Fibroblast of mammary gland (primary cell): ENCODE results near the gene PEX3.

Experiments
- DNase-seq: peaks from one replicate; pipeline ENCODE4 v3.0.0-alpha.2; 2010; ENCODE audit warnings: low read depth
- H3K4me3 ChIP-seq: 2 replicates; pipeline ENCODE4 v1.5.1; 2011; ENCODE audit warnings: low read depth, mild to moderate bottlenecking, low read length, moderate library complexity; ENCODE audit not compliant: control insufficient read depth
- TF ChIP-seq, protein P1 (sequence below): conservative IDR thresholded peaks from 2 replicates; pipeline ENCODE4 v1.5.1; 2011; ENCODE audit warnings: low read depth, low read length, inconsistent platforms; ENCODE audit not compliant: control insufficient read depth, insufficient read depth

The PEX3 gene, protein sequence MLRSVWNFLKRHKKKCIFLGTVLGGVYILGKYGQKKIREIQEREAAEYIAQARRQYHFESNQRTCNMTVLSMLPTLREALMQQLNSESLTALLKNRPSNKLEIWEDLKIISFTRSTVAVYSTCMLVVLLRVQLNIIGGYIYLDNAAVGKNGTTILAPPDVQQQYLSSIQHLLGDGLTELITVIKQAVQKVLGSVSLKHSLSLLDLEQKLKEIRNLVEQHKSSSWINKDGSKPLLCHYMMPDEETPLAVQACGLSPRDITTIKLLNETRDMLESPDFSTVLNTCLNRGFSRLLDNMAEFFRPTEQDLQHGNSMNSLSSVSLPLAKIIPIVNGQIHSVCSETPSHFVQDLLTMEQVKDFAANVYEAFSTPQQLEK

GRCh38 chr6:143450453-143451371, at the start of gene PEX3, which contains the start of gene ADAT2:
Gene PEX3 (plus strand): TSS chr6:143450805. CDS start chr6:143451043, 238 bp downstream.
Gene ADAT2 (minus strand): TSS chr6:143450695. CDS start chr6:143450658, 37 bp downstream.
- DNase-seq = peak; percentile 91
- TF ChIP-seq, protein P1, sequence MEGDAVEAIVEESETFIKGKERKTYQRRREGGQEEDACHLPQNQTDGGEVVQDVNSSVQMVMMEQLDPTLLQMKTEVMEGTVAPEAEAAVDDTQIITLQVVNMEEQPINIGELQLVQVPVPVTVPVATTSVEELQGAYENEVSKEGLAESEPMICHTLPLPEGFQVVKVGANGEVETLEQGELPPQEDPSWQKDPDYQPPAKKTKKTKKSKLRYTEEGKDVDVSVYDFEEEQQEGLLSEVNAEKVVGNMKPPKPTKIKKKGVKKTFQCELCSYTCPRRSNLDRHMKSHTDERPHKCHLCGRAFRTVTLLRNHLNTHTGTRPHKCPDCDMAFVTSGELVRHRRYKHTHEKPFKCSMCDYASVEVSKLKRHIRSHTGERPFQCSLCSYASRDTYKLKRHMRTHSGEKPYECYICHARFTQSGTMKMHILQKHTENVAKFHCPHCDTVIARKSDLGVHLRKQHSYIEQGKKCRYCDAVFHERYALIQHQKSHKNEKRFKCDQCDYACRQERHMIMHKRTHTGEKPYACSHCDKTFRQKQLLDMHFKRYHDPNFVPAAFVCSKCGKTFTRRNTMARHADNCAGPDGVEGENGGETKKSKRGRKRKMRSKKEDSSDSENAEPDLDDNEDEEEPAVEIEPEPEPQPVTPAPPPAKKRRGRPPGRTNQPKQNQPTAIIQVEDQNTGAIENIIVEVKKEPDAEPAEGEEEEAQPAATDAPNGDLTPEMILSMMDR = no peak
- peak within 1 kb of the TSS; percentile 91 for H3K4me3 ChIP-seq

DNA sequence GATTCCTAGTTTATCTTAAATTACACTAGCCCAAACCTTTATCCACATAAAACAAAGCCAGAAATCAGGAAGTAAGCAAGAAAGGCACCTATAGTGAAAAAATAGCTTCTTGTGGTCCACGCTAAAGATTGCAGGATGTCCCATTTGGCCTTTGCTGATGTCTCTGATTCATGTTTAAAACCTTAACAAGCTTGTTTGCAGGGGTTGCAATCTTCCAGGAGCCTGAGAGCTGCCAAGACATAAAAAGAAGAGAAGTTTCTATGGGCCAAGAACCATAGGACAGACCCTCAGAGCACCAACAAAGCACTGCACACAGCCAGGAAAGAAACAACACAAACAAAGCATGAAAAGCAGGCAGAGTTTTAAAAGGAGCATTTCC, 49.5 kb upstream of the PEX3 start:
- no peak for DNase-seq

DNA sequence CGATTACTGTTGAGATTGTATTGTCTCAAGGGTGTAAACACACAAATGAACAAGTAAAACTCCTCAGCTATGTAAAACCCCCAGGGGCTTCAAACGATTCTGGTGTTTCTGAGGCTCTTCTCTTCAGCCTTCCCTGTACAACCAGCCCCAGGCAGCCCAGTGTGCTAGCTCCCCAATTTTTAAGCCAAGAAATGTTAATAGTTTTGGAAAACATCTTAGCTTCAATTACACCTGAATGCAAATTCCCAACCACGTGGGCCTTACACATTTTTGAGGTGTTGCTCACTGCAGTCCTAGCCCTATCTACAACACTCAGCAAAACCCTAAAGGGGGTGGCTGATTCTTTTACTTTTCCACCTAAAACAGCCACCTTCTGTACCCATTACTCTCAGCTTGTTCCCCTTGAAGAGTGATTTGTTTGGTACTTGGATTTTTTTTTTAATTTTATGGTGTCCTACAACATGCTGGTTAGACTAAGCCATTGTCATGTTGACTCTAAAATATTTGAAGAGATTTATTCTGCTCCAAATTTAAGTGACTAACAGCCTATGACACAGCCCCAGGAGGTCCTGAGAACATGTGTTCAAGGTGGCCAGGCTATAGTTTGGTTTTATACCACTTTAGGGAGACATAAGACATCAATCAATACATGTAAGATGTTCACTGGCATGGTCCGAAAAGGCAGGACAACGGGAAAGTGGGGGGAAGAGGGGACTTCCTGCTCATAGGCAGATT, 48.8 kb upstream of the PEX3 start:
- TF ChIP-seq, protein P1 = no peak
- no peak overlapping the region for H3K4me3 ChIP-seq

More for the DNA sequence above, 49.5 kb upstream of the PEX3 start:
- TF ChIP-seq, protein P1 = no peak
- no peak overlapping the region for H3K4me3 ChIP-seq

DNA sequence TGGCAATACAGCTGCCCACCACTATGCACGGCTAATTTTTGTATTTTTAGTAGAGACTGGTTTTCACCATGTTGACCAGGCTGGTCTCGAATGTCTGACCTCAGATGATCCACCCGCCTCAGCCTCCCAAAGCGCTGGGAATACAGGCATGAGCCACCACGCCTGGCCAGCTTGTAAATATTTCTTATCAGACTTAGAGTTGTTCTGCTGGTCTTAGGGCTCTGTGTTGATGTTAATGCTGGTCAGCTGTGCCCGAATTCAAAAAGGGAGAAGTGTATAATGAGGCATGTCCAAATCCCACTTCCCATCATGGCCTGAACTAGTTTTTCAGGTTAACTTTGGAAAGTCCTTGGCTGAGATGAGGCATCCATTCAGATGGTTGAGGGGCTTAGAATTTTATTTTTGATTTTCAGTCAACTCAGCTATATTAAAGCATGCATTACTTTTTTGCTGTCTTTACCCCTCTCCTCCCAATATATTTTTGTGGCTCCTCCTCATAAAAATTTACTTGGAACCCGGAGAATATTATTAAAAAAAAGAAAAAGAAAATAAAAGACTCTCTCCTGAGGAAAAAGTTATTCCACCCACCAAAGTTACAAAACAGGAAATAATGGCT, 47.8 kb upstream of the PEX3 start:
- DNase-seq = no peak
- TF ChIP-seq, protein P1 = no peak
- no peak overlapping the region for H3K4me3 ChIP-seq

More for the DNA sequence above, 48.8 kb upstream of the PEX3 start:
- no peak for DNase-seq

DNA sequence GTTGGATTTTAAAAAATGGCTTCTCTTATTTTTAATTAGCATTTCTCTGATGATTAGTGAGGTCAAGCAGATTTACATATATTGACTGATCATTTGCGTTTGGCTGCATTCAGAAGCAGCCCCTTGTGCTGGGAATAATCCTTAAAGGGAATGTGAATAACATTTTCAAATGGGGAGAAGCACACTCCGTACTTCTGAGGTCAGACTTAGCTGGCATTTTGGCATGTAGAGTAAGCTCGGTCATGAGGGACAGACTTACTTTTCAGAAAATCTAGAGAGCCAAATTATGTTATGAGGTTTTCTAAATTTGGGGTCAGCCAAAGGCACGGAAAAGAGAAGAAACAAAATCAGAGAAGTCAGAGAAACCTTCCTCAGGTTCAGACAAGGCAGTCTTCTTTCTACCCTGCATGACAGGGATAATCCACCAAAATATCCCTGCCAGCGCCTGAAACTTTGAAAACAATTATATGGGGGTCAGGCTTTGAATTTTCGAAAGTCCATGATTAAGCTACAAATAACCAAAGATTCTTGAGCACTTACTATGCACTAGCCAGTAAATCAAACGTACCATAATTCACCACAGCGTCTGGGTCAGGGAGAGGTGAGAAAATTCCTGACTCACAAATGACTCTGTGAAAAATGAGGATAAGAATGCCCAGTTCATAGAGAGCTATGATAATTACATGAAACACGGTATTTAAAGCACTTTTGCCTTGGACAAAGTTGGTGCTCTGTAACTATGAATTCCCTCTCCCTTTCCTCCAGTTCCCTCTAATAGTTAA, 45.0 kb upstream of the PEX3 start:
- TF ChIP-seq, protein P1 = no peak
- peak; percentile 79 for DNase-seq
- H3K4me3 ChIP-seq = no peak overlapping the region
